ACHN (cell line): Measurements from ENCODE around the gene STARD9.
"Not testable (repeated sequence)": the region's sequence is repeated elsewhere in the genome, so short reads cannot be mapped to it uniquely, and the experiment has no call there.

Experiments
- DNase-seq: peaks from one replicate; pipeline ENCODE4 v3.0.0-alpha.2; 2015
- in situ Hi-C: cut with HindIII; loops from 2 replicates; pipeline ENCODE4 v1.10.0; 2017; ENCODE audit warnings: low sequenced_read_pairs, low pct_ligation_motif_present, low pct_unique_long_range_greater_than_20kb

The STARD9 gene

GRCh38 chr15:42582569-42583375, 7.4 kb downstream of the STARD9 start:
- DNase-seq, result no peak
- in situ Hi-C loops, result no loop called here

DNA sequence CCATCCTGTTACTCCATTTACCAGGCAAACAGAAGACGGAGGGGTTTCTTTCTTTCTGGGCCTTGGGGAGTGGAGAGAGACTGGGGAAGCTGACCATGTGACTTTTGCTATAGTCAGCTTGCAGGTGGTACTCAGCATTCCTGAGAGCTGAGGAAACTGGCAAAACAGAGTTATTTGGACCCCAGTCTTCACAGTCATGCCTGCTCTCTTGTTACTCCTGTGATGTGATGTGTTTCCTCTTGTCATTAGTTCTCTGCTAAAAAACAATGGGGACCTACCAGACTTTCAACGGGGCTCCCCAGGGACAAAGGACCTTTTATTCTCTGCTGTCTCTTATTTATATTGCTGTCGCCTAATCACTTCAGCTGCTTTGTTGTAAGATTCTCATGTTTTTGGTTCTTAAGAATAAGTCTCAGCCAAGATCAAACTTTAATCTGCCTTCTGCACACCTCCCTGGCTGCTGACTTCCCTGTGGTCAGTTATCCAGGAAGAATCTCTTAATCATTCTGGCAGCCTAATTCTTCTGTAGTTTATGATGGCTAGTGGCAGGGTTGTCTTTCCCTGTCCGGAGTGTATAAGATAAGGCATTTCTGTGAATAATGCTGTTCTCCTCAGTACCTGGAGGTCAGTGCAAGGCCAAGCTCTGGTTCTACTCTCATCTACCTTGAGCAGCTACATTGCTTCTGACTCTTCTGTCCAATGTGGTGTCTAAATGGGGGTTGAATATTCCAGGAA, 8.8 kb downstream of the STARD9 start:
- no peak for DNase-seq
- in situ Hi-C loops, result no loop called here

DNA sequence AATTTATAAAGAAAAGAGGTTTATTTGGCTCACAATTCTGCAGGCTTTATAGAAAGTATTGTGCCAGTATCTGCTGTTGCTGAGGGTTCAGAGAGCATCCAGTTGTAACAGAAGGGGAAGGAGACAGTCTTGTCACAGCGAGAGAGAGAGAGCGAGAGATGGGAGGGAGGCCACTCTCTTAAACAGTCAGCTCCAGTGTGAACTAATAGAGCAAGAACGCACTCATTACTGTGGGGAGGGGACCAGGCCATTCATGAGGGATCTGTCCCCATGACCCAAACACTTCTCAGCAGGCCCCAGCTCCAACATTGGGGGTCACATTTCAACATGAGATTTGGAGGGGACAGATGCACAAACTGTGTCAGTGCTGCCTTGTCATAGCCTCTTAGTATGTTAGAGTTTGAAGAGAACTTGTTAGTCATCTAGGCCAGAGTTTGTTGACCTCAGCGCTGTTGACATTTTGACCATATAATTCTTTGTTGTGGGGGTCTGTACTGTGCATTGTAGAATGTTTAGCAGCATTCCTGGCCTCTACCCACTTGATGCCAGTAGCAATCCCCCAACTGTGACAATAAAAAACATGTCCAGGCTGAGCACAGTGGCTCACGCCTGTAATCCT, 15.3 kb downstream of the STARD9 start:
- in situ Hi-C loops, result no loop called here
- no peak for DNase-seq

DNA sequence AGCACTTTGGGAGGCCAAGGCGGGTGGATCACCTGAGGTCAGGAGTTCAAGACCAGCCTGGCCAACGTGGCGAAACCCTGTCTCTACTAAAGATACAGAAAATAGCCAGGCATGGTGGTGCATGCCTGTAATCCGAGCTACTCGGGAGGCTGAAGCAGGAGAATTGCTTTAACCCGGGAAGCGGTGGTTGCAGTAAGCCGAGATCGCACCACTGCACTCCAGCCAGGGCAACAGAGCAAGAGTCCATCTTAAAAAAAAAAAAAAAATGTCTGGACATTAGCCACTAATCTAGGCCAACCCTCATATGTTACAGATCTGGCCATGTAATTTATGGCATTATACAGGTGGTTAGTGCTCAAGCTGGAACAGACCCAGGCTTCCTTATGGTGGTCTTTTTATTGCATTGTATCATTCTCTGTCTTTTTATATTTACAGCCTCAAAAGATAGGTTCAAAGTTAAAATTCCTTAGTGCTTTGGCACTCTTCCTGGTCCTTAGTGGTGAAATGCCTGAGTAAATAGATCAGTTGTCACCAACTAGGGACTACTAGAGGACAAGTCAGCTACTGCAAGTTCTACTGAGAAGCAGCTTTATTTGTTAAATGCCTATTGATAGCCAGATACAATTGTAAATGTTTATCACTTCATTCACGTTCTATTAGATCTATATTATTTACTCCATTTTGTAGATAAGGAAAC, 16.0 kb downstream of the STARD9 start:
- peak; percentile 32 for DNase-seq
- in situ Hi-C loops, result no loop called here

DNA sequence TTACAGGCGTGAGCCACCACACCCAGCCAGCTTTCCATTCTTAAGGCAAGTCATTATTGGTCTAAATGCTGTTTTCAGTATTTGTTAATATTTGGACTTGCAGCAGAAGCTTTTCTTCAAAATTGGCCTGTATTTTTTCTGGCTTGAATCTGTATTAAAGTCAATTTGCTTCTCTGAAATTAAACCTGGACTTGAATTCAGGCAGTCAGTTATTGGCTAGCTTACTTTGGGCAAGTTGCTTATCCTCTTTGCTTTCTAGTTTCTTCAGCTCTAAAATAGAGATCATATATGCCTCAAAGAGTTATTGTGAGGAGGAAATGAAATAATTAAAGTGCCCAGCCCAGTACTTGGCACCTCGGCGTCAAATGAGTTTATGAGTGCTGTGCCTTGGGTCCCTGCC, 17.3 kb downstream of the STARD9 start:
- in situ Hi-C loops, result no loop called here
- no peak for DNase-seq

DNA sequence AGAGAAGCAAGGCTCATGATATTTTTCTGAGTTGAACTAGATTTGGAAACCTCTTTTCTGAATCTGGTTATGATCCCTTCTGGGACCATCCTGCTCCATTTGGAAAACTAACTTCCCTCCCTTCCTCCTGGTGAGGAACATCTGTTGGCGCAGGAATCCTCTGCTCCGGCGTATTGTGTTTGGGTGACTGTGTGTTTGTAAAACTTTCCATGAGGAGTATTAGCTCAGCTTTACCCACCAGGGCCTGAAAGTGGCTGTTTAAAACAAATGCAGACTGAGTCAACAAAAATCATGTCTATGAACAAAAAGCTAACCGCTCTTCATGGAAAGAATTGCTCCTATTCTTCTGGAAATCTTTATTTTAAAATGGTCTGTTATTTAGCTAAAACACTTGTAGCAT, 17.7 kb downstream of the STARD9 start:
- in situ Hi-C loops, result no loop called here
- no peak for DNase-seq

- in situ Hi-C loops, result no loop called here
- no peak for DNase-seq
These were observed 18.7 kb downstream of the STARD9 start for GRCh38 chr15:42594095-42594494.

DNA sequence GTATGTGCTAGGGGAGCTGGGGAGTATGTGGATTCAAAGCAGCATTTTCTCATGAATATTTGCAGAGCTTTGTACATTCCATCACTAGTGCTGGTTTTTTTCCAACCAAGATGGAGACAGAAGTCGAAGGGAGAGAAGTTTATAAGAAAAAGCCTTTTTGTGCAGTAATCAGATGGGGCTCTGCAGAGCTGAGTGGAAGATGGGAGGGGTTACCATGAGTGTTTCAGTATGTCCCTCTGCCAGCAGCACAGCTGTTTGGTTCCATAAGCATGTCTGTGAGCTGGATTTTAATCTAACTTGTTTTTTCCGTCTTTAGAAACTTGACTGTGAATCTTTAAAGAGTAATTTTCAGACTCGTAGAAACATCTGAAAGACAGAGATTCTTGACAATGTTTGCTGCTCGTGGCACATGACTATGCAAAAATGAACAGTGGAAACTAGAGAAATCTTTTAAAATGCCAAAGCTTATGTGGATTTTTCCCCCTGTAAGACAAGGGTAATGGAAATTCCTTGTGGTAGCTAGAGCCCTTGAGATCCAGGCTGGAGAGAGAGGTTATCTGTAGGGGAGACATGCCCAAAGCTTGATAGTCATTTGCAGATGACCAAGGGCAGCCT, 20.3 kb downstream of the STARD9 start:
- in situ Hi-C loops, result no loop called here
- DNase-seq, result no peak

DNA sequence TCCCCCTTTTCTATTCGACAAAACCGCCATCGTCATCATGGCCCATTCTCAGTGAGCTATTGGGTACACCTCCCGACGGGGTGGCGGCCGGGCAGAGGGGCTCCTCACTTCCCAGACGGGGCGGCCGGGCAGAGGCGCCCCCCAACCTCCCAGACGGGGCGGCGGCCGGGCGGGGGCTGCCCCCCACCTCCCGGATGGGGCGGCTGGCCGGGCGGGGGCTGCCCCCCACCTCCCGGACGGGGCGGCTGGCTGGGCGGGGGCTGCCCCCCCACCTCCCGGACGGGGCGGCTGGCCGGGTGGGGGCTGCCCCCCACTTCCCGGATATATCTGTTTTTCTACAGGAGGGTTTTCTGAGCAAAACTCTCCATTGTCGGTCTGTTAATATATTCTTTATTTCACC, 25.9 kb downstream of the STARD9 start:
- in situ Hi-C loops, DNase-seq: not testable (repeated sequence)

DNA sequence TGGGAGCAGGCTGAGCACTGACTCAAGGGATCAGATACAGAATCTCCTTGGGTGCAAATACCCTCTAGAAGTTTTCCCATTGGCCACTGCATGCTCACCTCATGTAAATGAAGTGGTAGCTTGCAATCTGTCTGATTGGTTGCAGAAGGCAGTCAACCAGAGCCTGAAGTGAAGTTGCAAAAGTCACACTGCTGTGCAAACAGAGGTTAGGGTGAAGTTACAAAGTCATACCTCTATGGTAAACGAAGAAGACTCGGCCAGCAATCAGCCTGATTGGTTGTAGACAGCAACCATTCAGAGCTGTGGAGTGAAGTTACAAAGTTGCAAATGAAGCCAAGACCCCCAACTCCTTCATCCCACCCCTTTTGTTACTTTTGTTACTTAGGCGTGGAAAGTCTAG, 27.1 kb downstream of the STARD9 start:
- in situ Hi-C loops, result no loop called here
- DNase-seq, result no peak

DNA sequence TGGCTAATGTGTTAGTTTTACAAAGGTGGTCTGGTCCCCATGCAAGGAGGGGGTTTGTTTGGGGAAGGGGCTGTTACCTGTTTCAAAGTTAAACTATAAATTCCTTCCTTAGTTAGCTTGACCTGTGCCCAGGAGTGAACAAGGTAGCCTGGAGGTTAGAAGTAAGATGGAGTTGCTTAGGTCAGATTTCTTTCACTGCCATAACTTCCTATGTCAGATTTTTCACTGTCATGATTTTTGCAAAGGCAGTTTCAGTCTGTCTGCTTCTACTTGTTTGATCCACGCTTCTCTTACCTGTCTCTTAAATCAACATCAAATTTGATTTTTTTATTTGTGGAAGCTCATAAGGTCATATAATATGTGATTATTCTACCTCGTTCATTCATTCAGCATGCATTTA, 28.6 kb downstream of the STARD9 start:
- no peak for DNase-seq
- in situ Hi-C loops, result no loop called here

DNA sequence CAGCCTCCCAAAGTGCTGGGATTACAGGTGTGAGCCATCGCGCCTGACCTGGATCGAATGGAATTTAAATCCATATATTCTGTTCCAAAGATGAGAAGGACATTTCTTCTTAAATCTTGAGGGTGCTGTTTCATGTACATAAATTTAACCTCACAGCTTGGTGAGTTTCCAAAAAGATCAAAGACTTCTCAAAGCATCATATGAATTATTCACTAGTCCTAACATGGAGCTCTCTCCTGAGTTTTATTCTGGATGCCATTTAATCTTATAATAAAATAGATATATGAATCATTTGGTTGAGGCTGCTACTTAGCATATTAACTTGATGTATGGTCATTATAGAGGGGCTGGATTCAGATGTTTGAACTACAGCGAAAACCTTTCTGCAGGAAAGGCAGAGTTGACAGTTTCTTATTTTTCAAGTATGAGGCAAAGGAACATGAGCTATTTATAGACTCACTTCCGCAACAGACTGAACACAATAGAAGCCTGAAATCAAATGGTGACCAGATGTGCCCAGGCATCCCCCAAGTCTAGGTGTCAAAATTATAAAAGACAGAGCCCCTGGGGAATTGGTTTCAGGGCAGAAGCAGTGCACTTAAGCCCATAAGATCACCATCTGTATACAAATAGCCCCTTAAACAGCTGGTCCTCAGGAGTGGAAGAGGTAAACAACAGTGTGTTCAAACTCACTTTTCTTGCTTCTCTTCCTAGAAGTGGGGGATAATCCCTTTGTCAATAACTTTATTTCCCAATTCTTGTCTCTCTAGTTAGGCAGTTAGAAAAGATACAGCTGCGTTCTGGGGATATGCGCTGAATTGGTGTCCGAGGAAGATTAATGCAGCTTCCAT, 29.7 kb downstream of the STARD9 start:
- in situ Hi-C loops, result no loop called here
- DNase-seq, result no peak

DNA sequence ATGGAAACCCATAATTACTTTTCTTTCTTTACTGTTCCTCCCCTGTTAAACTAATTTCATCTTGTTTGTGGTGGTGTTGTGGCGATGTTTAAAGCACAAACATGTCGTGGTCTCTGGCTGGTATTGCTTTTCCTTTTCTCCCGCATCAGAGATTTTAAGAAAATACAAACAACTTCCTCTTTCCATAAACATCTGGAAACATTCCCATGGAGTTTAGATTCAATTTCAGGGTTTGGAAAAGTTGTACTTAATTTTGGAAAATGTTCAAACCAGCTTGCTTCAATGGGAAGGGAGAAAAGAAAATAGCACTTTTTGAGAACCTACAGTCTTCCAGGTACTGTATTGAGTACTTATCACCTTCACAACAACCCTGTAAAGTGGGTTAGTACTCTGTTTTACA, 30.4 kb downstream of the STARD9 start:
- in situ Hi-C loops, result no loop called here
- no peak for DNase-seq

- in situ Hi-C loops, result no loop called here
These were observed 32.7 kb downstream of the STARD9 start for GRCh38 chr15:42608110-42608531.

GRCh38 chr15:42608752-42609488, 33.5 kb downstream of the STARD9 start:
- in situ Hi-C loops, result no loop called here
- no peak for DNase-seq

More at GRCh38 chr15:42608110-42608531, 32.7 kb downstream of the STARD9 start:
- no peak for DNase-seq

- in situ Hi-C loops, result no loop called here
- no peak for DNase-seq
These were observed 36.1 kb downstream of the STARD9 start for GRCh38 chr15:42611532-42611931.

- in situ Hi-C loops, result no loop called here
- DNase-seq, result no peak
These were observed 37.0 kb downstream of the STARD9 start for GRCh38 chr15:42612367-42612912.
